CD4-positive, alpha-beta T cell treated with Interleukin-10 for 1 hour (primary cell): ENCODE results near the gene GYPB.
"Not testable (repeated sequence)": the region's sequence is repeated elsewhere in the genome, so short reads cannot be mapped to it uniquely, and the experiment has no call there.

Experiments used
- DNase-seq: peaks from one replicate; pipeline ENCODE4 v3.0.0-alpha.2; 2020

The GYPB gene

DNA sequence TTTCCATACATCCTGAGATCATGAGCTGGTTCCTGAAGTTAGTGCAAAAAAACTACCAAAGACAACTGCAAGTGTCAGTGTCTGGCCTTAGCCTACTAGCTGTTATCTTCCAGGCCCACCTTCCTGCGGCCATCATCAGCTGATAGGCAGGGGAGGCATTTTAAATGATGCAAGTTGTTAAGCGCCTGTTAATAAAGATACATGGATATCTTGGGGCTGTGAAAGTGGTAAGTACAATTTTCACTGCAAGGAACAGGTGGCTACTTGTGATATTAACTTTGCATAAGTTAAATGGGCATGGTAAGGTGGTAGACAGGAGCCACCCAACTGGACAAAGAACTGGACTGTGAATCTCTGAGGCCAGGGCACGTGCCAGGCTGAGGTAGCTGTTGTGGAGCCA is at the start of gene GYPB:
Gene GYPB (minus strand): TSS at position 104 of the 400 bp plus-strand sequence. CDS start 93 bp downstream, at position 11.
- DNase-seq = not testable (repeated sequence)

DNA sequence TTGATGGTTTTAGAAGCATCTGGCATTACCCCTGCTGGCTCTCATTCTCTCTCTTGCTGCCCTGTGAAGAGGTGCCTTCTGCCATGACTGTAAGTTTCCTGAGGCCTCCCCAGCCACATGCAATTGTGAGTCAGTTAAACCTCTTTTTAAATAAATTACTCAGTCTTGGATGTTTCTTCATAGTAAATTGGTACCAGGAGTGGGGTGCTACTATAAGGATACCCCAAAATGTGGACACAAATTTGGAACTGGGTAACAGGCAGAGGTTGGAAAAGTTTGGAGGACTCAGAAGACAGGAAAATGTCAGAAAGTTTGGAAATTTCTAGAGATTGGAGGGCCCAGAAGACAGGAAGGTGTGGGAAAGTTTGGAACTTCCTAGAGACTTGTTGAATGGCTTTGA is 42.4 kb upstream of the GYPB start:
- not testable (repeated sequence) for DNase-seq

DNA sequence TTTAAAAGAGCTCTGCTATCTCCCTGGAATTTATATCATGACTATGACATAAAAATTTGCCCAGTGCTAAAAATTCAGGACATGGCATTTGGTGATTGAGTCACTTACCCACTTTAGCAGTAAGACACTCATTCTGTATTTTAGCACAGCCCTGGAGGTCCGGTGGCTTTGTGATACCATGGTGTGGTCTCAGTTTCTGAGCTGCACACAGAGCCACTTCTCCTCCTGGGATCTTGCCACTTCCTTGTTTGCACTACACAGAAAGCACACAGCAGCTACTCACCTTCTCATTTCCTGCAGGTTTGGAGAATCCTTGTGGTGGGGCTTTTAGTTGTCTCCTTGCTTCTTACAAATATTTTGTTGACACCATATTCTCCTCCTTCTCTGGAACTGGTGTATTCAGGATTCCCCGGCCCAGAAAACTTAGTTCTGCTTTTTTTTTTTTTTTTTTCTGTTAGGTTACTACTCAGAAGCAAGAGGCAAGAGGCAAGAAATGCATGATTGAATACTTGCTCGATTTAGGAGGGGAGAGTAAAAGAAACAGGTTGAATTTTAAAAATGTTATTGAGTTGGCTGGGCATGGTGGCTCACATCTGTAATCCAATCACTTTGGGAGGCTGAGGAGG is 41.2 kb upstream of the GYPB start:
- not testable (repeated sequence) for DNase-seq

DNA sequence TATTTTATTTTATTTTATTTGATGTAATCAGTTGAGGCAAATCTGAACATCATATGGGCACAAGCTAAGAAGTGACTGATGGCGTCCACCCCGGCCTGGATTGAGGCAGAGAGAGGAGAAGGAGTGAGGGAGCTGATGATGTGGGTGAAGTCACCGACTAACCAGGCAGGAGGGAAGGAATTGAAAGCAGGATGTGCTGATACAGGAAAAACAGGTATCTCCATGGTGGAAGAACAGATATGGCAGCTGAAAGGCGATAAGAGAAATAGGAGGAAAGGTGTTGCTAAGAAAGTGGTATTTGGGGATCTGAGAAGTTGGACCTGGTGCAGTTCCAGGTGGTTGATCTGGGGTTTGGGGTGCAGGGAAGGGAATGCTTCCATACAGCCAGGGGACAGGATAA is 37.6 kb upstream of the GYPB start:
- no peak for DNase-seq

DNA sequence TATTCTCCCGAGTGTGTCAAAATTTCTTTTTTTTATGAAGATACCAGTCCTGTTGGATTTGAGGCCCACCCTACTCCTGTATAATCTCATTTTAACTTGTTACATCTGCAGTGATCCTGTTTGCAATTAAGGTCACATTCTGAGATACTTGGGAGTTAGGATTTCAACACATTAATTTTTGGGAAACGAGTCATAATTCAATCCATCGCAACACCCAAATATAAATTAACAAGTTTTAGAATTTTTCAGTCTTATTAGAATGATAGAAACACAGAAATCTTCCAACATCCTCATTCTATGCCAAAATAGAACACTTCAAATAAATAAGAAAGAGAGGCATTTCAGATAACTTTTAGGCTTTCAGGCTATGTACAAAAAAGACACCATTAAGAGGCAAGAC is 36.2 kb upstream of the GYPB start:
- DNase-seq = not testable (repeated sequence)

DNA sequence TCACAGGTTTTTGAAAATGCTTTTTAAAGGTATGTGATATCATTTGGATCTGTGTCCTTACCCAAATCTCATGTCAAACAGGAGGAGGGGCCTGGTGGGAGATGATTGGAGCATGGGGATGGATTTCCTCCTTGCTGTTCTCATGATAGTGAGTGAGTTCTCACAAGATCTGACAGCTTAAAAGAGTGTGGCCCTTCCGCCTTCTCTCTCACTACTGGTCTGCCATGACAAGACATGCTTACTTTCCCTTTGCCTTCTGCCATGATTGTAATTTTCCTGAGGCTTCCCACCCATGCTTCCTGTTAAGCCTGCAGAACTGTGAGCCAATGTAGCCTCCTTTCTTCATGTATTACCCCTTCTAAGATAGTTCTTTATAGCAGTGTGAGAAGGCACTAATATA is 32.3 kb upstream of the GYPB start:
- not testable (repeated sequence) for DNase-seq

DNA sequence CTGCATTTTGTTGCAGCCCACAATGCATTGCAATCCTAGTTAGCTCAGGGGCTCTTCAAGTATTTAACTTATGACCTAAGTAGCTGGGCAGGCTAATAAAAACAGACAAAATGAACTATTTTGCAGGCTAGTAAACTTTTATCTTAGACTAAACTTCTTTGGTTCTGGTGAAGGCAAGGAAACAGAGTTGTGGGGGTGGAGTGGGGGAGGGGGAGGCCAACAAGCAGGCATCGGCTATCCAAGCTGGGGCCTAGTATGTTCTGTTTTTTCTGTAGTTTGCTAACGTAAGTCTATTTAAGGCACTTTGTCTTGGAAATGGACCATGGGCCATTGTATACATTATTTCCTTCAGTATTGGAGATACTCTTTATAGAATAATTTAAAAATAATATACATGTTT is 31.5 kb upstream of the GYPB start:
- not testable (repeated sequence) for DNase-seq

DNA sequence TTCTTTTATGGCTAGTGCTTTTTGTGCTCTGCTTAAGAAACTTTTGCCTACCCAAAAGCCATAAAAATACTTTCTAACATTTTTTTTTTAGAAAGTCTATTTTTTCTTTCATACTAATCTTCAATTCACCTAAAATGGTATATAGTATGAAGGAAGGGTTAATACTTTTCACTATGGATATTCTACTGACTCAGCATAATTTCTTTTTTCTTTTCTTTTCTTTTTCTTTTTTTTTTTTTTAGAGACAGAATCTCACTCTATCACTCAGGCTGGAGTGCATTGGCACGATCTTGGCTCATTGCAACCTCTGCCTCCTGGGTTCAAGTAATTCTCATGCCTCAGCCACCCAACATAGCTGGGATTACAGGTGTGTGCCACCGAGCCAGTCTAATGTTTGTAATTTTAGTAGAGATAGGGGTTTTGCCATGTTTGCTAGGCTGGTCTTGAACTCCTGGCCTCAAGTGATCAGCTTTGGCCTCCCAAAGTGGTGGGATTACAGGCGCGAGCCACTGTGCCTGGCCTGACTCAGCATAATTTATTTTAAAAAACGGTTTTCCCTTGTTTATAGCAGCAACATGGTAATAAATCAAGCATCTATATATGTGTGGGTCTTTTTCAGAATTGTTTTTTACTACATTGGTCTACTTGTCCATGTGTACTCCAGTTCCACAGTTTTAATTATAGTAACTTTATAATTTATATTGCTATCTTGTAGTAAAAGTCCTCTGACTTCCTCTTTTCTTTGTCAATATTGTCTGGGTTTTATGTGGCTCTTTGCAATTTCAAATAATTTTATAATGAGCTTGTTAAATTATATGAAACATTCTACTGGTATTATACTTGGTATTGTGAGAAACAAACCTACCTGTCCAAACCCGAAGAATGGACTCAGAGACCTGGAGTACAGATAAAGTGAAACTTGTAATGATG is 30.6 kb upstream of the GYPB start:
- not testable (repeated sequence) for DNase-seq

DNA sequence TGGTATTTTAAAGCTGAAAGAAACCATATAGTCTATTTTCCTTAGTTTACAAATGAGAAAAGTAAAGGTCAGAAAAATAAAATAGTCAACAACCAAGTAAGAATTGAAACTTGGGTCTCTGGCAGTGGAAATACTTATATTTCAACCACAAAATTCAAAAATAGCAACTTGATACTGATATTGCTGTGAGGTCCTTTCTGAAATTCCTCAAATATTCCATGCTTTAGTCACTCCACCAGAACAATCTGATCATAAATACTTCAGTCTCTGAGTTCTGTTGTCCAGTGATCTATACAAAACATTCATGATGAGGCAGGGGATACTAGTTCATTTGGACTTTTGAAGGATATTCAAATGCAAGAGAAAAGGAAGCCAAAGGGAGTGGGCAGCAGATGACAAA is 25.8 kb upstream of the GYPB start:
- DNase-seq = not testable (repeated sequence)

DNA sequence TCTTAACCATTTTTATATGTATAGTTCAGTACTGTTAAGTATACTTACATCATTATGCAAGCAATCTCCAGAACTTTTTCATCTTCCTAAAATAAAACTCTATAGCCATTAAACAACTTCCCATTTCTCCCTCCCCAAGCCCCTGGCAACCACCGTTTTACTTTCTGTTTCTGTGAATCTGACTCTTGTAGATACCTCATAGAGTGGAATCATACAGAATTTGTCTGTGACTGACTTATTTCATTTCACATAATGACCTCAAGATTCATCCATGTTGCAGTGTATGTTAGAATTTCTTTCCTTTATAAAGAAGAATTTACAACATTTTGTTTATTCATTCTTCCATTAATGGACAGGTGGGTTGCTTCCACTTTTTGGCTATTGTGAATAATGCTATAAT is 13.4 kb upstream of the GYPB start:
- not testable (repeated sequence) for DNase-seq

DNA sequence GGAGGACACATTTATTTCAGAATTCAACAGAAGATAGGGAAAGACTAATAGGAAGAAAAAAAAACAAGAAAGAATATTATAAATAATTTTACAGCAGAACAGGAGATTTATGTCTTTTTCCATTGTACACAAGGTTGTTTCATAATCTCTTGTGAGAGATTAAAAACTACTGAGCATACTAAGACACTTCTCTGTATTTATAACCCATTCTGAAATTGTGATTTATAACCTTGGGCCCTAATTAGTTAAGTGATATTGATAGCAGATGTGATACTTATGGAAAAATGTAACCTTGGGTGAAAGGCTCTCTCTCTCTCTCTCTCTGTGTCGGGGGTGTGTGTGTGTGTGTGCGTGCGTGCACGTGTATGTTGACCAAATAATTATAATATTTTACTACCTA is 12.7 kb upstream of the GYPB start:
- not testable (repeated sequence) for DNase-seq

DNA sequence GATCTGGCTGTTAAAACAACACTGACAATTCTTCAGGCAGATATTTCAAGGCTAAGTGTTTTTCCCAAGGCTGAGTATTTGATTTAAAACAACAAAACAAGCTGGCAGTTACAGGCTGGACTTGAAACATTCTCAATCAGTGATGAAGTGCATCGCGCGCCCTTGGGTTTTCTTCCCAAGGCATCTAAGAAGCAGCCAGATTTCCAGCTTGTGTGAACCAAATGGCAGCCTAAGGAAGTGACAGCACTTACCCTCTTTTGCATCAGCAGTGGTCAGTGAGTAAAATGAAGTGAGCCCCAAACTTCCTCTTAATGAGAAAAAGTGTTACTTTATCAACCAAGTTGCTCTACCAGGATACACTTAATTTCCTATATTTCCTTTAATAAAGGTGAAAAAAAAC is 12.2 kb upstream of the GYPB start:
- DNase-seq = not testable (repeated sequence)

DNA sequence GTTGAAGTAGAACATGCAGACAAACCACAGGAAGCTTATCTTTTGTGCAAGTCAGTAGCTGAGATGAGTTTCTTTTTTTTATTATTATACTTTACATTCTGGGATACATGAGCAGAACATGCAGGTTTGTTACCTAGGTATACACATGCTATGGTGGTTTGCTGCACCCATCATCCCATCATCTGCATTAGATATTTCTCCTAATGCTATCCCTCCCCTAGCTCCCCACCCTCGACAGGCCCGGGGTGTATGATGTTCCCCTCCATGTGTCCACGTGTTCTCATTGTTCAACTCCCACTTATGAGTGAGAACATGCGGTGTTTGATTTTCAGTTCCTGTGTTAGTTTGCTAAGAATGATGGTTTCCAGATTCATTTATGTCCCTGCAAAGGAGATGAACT is 11.5 kb upstream of the GYPB start:
- not testable (repeated sequence) for DNase-seq

DNA sequence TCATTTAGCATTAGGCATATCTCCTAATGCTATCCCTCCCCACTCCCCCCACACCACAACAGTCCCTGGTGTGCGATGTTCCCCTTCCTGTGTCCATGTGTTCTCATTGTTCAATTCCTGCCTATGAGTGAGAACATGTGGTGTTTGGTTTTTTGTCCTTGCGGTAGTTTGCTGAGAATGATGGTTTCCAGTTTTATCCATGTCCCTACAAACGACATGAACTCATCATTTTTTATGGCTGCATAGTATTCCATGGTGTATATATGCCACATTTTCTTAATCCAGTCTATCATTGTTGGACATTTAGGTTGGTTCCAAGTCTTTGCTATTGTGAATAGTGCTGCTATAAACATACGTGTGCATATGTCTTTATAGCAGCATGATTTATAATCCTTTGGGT is 7.5 kb upstream of the GYPB start:
- not testable (repeated sequence) for DNase-seq

DNA sequence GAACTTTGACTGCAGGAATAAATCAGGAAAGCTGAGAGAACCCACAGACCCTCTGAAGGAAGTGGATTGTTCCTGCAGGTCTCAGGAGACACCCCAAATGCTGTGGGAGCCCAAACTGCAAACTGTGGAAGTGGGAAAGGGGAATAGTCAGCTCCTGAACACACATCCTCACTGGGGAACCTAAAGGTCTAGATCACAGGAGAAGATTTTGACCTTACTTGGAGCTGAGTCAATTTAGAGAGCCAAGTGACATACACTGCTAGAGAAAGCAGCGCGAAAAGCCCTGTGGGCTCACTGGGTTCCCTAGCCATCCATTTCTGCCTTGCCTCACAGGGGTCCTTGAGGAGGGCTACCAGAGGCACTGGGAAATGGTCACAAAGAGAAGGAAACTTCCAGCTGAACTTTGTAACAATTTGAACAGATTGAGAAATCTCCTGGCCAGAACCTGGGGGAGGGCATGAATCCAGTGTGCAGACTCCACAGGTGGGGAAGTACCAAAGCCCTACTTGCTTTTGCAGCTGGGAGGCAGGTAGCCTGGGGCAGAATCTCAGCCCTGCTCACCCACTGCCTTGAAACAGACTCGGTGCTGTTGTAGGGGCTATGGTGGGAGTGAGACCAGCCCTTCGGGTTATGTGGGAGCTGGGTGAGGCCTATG is 5.3 kb upstream of the GYPB start:
- DNase-seq = not testable (repeated sequence)

DNA sequence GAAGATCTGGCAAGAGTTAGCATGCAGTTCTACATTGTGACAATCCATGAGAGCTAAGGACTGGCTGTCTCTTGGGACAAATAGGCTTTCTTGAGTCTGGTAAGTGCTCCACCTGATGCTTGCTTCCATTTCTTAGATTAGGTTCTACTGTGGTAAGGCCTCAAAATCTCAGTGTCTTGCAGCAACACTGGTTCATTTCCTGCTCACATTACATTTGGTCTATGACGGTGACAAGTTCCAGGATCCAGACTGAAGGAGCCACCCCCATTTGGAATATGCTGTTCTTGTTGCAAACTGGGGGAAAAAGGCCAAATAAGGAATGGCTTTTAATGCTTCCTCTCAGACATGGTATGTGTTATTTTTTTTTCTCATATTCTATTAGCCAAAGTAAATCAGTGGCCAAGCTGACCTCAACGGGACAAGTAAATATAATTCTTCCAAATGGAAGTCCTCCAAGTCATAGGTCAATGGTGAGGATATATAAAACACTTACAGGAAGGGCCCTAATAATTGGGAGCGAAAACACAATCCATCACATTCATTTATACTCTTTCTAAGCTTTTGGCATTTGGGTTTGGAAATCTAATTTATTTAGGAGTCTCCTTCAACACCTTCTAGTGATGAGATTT is 3.7 kb upstream of the GYPB start:
- DNase-seq = not testable (repeated sequence)

DNA sequence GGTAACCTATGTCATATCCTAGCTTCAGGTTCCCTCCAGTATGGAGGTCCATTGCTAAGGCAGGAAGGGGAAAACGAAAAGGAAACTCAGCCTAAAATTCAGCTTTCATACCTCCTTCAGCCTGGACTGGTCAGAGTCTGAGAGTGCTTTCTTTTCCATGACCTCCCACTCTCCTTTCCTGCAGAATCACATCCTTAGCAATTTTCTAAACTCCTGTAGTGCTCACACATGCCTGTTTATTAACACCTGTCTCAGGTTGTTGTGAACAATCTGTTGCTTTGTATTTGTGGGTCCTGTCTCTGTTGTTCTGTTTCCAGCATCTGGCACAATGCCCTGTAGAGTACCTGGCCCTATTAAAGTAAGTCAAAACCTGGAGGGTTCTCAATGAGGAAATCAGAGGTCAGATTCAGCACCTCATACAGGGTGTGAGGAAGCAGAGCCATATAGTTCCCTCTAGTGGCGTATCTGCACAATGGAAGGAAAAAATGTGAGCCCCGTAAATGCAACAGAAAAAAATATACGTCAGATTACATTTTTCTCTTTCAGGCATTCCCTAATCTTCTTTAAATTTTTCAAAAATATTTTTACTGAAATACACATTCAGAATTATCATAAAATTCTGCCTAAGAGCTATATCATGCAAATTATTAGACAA is 2.3 kb upstream of the GYPB start:
- DNase-seq = peak; percentile 10

DNA sequence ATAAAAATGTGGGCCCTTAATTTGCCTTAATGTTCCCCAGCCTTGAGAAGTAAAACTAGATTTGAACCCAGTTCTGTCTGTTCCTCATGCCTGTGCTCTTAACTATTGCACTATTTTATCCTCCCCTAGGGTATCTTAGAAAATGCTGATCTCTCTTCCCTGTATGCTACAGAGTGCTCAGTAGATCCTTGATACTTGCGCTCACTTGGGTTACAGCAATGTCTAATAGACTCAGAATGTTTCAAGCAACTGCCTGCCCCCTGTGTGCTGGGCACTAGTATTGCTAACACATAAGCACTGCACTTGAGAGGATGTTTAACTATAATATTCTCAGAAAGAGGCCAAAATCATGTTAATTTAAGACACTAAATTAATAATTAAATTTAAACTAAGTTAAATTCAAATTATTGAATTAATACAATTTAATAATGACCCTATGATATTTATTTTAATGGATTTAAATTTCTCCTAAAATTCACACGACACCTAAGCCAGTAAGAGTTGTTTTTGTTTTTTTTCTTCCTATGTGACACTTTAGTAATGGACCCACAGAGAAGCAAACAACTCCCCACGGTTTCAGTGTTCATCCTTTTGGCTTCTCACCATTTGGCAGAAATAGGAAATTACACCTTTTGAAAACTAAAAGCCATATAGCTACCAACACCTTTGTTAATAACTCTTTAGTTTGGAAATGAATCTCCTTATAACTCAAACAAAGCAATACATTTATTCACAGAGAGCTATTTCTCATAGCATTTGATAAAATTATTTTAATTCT is 768 bp downstream of the GYPB start:
- DNase-seq = not testable (repeated sequence)

DNA sequence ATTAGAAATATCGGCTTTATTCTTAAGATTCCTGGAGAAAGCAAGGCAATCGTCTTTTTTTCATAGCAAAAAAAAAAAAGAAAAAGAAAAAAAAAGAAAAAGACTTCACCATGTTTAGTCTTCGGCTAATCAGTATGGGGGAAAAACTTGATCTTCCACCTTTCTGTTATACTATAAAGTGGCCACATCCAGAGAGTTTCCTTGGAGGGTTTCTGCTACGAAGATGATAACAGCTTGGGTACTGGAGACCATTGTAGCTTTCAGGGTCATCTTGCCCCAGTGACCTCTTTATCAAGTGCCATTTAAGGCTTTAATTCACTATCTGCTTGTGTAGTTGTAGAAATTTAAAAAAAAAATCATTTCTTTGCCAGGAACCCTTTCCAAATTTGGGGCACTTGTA is 1.9 kb downstream of the GYPB start:
- DNase-seq = not testable (repeated sequence)

DNA sequence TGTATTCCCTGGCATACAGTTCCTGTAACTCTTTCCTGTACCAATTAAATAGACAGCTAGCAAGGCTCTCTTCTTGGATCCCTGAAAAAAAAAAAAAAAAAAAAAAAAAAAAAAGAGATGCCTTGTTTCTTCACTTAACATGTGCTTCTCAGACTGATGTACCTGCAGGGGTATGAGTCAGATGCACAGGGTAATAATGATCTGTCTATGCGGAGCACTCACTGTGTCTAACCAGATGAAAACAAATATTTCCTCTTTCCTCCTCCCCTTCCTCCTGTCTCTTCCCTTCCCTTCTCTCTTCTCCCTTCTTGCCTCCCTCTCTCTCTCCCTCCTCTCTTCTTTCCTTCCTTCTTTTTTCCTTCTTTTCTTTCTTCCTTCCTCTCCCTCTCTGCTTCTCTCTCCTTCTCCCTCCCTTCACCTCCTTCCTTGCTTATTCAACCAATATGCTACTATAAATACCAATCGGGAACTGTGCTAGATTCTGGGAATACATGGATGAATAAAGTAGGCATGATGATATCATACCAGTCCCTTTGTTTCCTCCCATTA is 3.0 kb downstream of the GYPB start:
- DNase-seq = not testable (repeated sequence)

DNA sequence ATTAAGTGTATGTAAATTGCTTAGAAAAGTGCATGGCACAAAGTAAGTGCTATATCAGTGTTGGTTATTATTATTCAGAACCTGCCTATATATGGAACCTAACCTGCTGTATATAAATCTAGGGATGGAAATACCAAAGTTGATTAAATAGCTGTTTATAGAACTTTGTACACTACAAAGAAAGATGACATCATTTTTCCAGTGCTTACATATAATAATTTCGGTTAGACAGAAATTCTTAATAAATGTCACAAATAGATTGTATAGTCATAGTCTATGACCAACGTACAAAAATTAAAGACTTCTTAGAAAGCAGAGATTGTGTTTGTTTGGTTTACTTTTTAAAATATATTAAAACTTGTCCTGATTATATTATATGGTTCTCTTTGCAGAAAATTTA is 4.4 kb downstream of the GYPB start:
- no peak for DNase-seq
